Loucy (cell line): ENCODE results near the gene METAP1D.

ENCODE experiments used
- CTCF ChIP-seq: fragments of 200-600 bp; sonication (generic); conservative IDR thresholded peaks from 2 replicates; pipeline ENCODE4 v1.5.1; 2014; ENCODE audit warnings: mild to moderate bottlenecking, antibody characterized with exemption, low read length
- EZH2phosphoT487 ChIP-seq: fragments of 200-600 bp; IDR thresholded peaks from 2 replicates; pipeline ENCODE4 v1.6.1; 2018; ENCODE audit warnings: antibody characterized with exemption, mild to moderate bottlenecking, moderate library complexity, borderline replicate concordance

- TF ChIP-seq CTCF (no peak), EZH2phosphoT487 (no peak)
These were observed 31.2 kb upstream of the METAP1D start for GRCh38 chr2:171968509-171968908.
